WERI-Rb-1 (cell line): ENCODE measurements around the gene PLIN3.
A peak's percentile ranks its signal among the peaks of the same experiment; 100 is the strongest.
"Not testable (repeated sequence)": the region's sequence is repeated elsewhere in the genome, so short reads cannot be mapped to it uniquely, and the experiment has no call there.

ENCODE experiments used
- DNase-seq: peaks from one replicate; pipeline ENCODE4 v3.0.0-alpha.2; 2020
- H3K27ac ChIP-seq: fragments of 250-450 bp; sonication (Bioruptor Pico); 2 replicates; pipeline ENCODE4 v1.5.1; 2020; ENCODE audit warnings: mild to moderate bottlenecking, moderate library complexity
- H3K27me3 ChIP-seq: fragments of 250-450 bp; sonication (Bioruptor Pico); 2 replicates; pipeline ENCODE4 v1.5.1; 2021; ENCODE audit warnings: mild to moderate bottlenecking, low read depth, moderate library complexity; ENCODE audit not compliant: insufficient read depth, severe bottlenecking
- H3K36me3 ChIP-seq: fragments of 250-450 bp; sonication (Bioruptor Pico); 2 replicates; pipeline ENCODE4 v1.5.1; 2020; ENCODE audit warnings: mild to moderate bottlenecking, moderate library complexity
- H3K4me3 ChIP-seq: 2 replicates; pipeline ENCODE4 v1.5.1; 2011; ENCODE audit warnings: low read depth, mild to moderate bottlenecking, control low read depth, low read length
- H3K9me3 ChIP-seq: fragments of 250-450 bp; sonication (Bioruptor Pico); 2 replicates; pipeline ENCODE4 v1.5.1; 2021; ENCODE audit warnings: mild to moderate bottlenecking, moderate library complexity; ENCODE audit not compliant: severe bottlenecking
- TF ChIP-seq, protein P1 (sequence below): IDR thresholded peaks from 2 replicates; pipeline ENCODE4 v1.5.1; 2011; ENCODE audit warnings: low read depth, mild to moderate bottlenecking, control low read depth, inconsistent platforms, low read length

PLIN3 gene

DNA sequence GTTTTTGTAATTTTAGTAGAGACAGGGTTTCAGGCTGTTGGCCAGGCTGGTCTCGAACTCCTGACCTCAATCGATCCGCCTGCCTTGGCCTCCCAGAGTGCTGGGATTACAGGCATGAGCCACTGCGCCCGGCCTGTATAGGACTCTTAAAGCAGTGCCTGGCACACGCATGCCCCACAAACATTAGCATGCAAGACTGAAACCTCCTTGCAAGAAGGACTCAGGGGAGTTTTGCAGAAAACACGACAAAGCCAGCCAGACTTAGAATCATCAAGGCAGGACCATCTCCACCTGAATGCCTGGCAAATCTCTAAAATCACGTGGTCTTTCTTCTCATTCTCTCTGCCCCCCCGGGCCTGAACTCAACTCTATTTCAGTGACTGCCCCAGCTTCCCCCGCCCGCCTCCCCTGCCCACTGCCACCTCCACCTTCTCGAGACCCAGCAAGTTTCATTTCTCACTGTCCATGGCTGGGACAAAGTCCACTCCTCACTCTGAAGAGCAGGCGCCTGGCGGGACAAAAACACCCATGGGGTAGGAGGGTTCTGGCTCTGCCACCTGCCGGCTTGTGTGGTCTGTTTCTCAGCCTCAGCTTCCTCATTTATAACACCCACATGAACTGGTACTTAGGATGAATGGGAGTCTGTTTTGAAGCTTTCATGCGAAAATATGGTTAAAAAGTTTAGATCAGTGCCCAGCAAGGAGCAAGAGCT lies 38.3 kb downstream of the PLIN3 start:
- no peaks in the 10 kb centered on the region for H3K9me3 ChIP-seq
- H3K36me3 ChIP-seq, result peaks cover 3% of the 10 kb centered on the region; the same call in 1 of the 2 replicates
- TF ChIP-seq, protein P1, sequence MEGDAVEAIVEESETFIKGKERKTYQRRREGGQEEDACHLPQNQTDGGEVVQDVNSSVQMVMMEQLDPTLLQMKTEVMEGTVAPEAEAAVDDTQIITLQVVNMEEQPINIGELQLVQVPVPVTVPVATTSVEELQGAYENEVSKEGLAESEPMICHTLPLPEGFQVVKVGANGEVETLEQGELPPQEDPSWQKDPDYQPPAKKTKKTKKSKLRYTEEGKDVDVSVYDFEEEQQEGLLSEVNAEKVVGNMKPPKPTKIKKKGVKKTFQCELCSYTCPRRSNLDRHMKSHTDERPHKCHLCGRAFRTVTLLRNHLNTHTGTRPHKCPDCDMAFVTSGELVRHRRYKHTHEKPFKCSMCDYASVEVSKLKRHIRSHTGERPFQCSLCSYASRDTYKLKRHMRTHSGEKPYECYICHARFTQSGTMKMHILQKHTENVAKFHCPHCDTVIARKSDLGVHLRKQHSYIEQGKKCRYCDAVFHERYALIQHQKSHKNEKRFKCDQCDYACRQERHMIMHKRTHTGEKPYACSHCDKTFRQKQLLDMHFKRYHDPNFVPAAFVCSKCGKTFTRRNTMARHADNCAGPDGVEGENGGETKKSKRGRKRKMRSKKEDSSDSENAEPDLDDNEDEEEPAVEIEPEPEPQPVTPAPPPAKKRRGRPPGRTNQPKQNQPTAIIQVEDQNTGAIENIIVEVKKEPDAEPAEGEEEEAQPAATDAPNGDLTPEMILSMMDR, result no peak
- no peak for DNase-seq
- no peaks in the 10 kb centered on the region for H3K27me3 ChIP-seq
- H3K27ac ChIP-seq, result peak overlapping the region; percentile 1; the same call in 1 of the 2 replicates
- H3K4me3 ChIP-seq, result no peak overlapping the region

DNA sequence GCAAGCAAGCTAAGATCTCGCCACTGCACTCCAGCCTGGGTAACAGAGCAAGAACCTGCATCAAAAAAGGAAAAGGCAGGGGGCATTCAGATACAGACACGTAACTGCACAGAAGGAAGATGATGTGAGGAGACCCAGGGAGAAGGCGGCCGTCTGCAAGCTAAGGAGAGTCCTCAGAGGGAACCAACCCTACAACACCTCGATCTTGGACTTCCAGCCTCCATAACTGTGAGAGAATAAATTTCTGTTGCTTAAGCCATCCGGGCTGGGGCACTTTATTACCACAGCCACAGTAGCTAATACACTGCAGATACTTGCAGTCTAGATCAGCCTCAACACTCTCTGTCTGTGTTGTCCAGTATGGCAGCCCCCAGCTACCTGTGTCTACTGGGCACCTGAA lies 43.9 kb downstream of the PLIN3 start:
- TF ChIP-seq, protein P1, result no peak
- no peak for DNase-seq
- Histone ChIP-seq H3K9me3 (no peaks in the 10 kb centered on the region), H3K27ac (no peak overlapping the region), H3K27me3 (no peaks in the 10 kb centered on the region), H3K36me3 (peaks cover 3% of the 10 kb centered on the region; the same call in 1 of the 2 replicates), H3K4me3 (no peak overlapping the region)

DNA sequence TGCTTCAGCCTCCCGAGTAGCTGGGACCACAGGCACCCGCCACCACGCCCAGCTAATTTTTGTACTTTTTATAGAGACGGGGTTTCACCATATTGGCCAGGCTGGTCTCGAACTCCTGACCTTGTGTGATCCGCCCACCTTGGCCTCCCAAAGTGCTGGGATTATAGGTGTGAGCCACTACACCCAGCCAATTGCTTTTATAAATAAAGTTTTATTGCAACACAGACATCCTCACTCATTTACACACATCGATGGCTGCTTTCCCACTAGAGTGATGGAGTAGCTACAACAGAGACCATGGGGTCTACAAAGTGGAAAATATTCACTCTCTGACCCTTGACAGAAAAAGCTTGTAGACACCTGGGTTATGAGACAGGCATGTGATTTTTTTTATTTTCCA lies 45.1 kb downstream of the PLIN3 start:
- not testable (repeated sequence) for H3K27me3 ChIP-seq, H3K9me3 ChIP-seq, DNase-seq, H3K4me3 ChIP-seq, H3K27ac ChIP-seq
- peaks cover 12% of the 10 kb centered on the region for H3K36me3 ChIP-seq

DNA sequence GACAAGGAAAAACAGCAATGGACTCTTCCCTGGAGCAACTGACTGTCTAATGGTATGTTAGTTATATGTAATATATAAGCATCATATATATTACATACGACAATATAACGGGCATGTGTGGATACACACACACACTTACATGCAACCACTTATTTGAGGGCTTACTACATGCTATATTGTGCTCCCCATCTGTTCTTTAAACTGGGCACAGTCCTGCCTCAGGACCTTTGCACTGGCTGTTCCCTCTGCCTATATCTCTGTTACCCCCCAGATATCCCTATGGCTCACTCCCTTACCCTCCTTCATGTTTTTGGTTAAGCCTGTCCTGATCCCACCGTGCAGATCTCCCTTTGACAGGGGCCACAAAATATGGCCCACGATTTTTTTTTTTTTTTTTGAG lies 46.2 kb downstream of the PLIN3 start:
- Histone ChIP-seq H3K9me3 (peaks cover 1% of the 10 kb centered on the region), H3K27ac (no peak overlapping the region), H3K27me3 (no peaks in the 10 kb centered on the region), H3K36me3 (peaks cover 23% of the 10 kb centered on the region), H3K4me3 (no peak overlapping the region)
- DNase-seq, result no peak
- TF ChIP-seq, protein P1, result no peak

DNA sequence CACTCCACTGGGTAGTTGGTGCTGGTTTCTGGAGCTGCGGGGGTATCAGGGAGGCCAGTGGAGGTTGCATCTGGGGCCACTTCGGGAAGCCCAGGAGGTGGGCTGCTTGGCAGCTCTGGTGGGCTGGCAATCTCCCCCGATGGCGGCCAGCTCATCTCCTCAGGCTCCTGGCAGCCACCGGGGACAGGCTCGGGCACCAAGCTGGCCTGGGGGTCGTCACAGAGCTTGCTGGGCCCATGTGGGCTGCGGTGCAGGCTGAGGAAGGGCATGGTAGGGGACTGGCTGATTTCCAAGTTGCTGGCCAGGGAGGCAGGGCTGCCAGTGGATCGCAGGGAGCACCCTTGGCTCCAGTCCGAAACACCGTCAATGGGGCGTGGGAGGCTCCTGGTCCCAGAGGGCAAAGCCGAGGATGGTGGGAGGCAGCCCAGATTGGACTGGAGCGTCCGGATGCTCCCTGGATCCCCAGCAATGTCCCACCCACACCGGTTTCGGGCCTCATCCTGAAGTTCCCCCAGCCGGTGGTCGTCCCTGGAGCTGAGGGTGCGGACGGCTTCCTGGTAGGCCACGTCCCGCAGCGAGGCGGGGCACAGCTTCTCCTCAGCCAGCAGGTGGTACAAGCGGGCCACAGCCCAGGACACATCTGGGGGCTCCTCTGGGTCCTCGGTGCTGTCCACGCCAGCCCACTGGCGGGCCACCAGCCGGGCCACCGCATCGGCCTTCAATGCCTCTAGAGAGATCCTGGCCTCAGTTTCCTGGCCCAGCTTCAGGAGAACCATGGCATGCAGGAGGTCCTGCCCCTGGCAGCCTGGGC lies 49.8 kb downstream of the PLIN3 start:
- Histone ChIP-seq H3K27me3 (no peaks in the 10 kb centered on the region), H3K9me3 (peaks cover 7% of the 10 kb centered on the region), H3K27ac (no peak overlapping the region), H3K36me3 (peaks cover 29% of the 10 kb centered on the region), H3K4me3 (no peak overlapping the region)
- DNase-seq, result no peak
- TF ChIP-seq, protein P1, result peak; percentile 12; the same call in 1 of the 2 replicates

DNA sequence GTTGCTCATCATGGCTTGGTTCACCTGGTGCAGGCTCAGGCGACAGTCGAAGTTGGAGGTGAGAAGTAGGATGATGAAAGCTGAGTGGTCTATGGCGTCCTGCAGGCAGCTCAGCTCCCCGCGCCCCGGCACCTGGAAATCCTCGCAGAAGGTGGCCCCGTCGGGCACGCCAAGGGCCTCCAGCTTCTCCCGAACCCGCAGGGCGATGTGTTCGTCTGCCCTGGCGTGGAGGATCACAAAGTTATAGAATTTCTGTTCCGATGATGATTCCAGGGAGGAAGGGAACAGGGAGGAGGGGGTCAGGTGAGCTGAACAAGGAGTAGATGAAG lies 50.6 kb downstream of the PLIN3 start:
- no peak overlapping the region for H3K27ac ChIP-seq
- TF ChIP-seq, protein P1, result no peak

More for the DNA sequence above, 50.6 kb downstream of the PLIN3 start:
- no peak for DNase-seq
- Histone ChIP-seq H3K4me3 (no peak overlapping the region), H3K9me3 (peaks cover 7% of the 10 kb centered on the region), H3K36me3 (peaks cover 29% of the 10 kb centered on the region), H3K27me3 (no peaks in the 10 kb centered on the region)
